COR-L47 (cell line): ENCODE data around the gene CA10.

Experiments used
- DNase-seq: peaks from one replicate; lab custom pipeline; 2025; lab: John Stamatoyannopoulos, UW

Gene CA10

GRCh38 chr17:51815097-51815496 lies 343.4 kb downstream of the CA10 start:
- no peak for DNase-seq

GRCh38 chr17:51814521-51814920 lies 344.0 kb downstream of the CA10 start:
- no peak for DNase-seq

- DNase-seq, result no peak
Observed at GRCh38 chr17:51813784-51814174, 344.7 kb downstream of the CA10 start.

DNA sequence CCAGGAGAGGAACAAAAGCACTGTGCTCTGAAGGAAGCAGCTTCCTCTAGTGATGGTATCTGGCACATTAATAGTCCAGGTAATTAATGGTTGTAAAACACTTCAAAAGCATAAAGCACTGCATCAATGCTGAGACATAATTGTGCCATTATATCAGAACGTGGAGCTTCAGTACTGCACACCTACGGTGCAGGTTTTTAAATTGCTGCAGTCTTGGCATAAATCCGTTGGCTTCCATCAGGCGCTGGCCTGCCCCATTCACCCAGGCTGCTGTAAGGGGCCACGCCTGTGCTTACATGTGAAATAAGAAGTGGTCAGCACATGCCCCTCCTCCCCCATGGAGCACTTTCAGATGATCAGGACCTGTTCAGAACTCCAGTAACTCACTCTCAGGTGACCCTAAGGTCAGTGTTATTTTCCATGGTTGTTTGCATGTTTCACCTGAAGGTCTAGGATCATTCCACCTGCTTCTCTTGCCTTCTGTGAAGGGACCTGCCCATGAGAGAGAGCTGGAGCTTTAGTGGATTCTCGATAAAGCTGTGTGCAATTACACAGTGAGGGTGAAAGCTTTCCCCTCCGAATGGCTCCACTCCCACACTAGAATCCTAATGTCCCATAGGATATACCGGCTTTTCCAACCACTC lies 345.3 kb downstream of the CA10 start:
- DNase-seq, result no peak

GRCh38 chr17:51807460-51807859 lies 351.1 kb downstream of the CA10 start:
- no peak for DNase-seq

- no peak for DNase-seq
Observed at GRCh38 chr17:51805765-51806164, 352.7 kb downstream of the CA10 start.

DNA sequence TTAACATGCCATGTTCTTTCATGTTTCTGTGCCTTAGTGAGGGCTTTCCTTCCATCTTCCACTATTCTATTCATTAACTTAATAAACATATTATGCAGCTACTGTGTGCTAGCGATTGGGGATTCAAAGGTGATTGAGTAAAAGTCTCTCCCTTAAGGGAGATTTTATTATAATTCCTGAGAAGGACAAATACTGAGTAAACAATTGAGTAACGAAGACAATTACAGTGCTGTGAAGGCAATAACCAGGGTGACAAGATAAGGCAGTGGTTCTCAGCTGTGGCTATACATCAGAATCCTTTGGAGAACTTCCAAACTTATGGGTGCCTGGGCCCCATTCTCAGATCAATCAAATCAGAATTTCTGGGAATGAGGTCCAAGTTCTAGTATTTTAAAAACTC lies 353.3 kb downstream of the CA10 start:
- DNase-seq, result no peak

DNA sequence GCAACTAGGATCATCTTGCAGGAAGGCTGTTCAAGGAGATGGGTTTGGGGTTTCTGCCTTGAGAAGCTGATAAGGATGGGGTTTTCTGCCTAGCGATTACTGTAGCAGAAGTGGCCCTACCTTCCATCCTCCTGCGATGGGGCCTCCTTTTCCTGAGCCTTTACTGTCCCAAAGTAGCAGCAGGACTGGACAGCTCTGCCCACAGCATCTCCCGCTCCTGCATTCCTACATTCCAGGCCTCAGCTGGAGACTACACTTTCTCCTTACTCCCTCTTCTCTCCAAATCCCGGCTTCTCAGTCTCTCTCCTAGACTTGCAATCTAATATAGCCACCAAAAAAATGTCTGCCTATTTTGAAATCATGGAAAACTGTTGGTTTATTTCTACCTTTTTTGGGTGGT lies 355.4 kb downstream of the CA10 start:
- no peak for DNase-seq

GRCh38 chr17:51802544-51802943 lies 356.0 kb downstream of the CA10 start:
- DNase-seq, result no peak

DNA sequence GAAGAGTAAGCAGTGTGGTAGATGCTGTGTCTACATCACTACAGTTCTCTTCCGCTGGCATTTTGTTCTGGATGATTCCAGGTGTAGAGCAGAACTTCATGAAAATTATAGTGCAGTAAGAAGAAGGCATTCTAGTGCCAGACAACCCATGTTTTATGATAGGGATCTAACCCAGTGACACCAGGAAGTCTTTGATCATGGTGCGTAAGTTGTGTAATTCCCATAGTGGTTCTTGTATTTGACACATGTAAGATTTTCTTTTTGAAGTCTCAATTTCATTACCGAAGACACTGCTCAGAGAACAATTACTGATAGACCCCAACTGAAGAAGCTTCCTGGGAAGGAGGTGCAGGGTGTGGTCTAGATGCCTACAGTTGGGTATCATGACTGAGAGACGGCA lies 356.9 kb downstream of the CA10 start:
- no peak for DNase-seq

DNA sequence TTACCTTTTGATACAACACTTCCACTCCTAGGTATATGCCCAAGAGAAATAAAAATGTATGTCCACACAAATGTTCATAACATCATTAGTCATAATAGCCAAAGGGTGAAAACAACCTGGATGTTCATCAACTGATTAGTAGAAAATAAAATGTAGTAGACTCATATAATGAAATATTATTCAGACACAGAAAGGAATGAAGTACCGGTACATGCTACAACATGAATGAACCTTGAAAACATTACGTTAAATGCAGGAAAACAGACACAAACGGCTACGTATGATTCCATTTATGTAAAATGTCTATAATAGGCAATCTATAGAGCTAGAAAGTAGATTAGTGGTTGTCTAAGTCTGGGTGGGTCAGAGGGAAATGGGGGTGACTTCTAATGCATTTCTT lies 358.5 kb downstream of the CA10 start:
- no peak for DNase-seq

- no peak for DNase-seq
Observed at GRCh38 chr17:51799240-51799639, 359.3 kb downstream of the CA10 start.

DNA sequence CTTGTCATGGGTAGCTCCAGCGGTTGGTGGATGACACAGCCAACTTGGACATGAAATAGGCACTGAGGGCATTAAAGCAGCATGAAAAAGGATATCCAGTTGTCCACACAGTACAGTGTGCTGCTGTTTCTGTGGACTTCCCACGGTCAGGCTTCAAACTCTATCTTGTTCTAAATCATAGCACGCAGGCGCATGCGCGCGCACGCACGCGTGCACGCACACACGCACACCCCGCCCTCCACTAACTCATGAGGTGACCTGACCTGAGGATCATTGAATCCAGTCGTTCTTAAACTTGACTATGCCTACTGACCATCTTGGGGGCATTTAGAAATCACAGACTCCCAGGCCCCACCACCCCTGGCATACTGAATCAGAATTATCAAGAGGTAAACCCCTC lies 361.4 kb downstream of the CA10 start:
- DNase-seq, result no peak

DNA sequence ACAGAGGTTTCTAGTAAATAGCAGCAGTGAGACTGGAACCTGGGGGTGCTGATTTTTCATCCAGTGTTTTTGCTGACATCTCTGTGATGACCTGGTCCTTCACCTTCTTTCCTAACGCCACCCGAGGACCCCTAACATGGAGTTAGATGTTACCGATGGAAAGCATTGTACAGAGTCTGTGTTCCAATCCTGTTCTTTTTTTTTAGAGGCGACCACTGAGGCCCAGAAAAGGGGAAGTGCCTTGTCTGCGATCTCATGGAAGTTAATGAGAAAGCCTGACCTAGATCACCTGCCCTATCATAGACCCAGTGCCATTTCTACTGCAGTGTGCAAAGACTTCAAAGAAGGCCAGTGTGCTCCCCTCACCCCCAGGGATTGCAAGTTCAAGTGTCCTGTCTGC lies 362.5 kb downstream of the CA10 start:
- no peak for DNase-seq

GRCh38 chr17:51795401-51795800 lies 363.1 kb downstream of the CA10 start:
- no peak for DNase-seq

- no peak for DNase-seq
Observed at GRCh38 chr17:51794466-51794865, 364.0 kb downstream of the CA10 start.

GRCh38 chr17:51793686-51794085 lies 364.8 kb downstream of the CA10 start:
- no peak for DNase-seq

GRCh38 chr17:51778842-51779241 lies 379.7 kb downstream of the CA10 start:
- DNase-seq, result no peak

- no peak for DNase-seq
Observed at GRCh38 chr17:51770027-51770759, 388.3 kb downstream of the CA10 start.

DNA sequence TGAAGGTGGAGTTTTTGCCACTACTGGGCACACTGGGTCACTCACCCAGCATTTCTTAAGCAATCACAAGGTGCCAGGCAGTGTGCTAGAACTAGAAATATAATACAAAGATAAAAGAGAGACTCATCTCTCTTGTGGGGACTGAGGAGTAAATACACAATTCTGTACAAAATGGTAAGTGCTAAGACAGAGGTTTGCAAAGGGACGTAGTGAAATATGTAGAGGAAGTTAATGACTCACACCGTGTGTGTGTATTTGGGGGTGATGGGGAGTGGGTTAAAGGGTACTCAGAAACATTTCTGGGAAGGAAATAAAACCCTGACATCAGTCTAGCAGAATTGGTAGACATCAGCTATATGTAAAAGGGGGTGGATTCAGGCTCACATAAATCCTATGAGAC lies 389.3 kb downstream of the CA10 start:
- DNase-seq, result no peak

DNA sequence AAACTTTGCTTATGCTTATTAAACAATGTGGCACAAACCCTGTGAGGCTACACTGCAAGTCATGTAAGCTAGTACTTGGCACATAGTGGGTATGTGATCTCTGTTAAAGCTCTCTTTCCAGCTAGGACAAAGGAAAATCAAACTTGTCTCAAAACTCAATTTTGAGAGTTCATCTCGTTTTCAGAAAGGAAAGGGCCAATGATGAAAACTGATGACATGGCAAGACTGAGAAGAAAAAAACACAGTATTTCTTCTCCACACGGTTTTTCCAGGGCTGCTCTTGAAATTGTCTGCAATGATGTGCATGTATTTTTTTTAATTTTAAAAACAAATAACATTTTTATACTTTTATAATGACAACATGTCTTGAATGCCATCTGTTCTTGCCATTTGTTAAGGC lies 389.8 kb downstream of the CA10 start:
- DNase-seq, result no peak

DNA sequence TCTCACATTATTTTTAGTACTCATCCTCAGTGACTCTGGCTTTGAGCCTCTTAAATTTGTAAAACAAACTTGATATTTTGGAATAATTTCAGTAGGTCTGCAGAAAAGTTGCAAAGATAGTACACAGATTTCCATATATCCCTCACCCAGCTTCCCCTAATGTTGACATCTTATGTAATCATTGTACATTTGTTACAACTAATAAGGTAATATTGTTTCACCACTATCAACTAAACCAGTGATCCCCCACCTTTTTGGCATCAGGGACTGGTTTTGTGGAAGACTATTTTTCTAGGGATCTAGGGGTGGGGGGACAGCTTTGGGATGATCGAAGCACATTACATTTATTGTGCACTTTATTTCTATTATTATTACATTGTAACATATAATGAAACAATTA lies 391.2 kb downstream of the CA10 start:
- no peak for DNase-seq

GRCh38 chr17:51765282-51766135 lies 393.0 kb downstream of the CA10 start:
- DNase-seq, result no peak
